Upper lobe of left lung (tissue), 6 donors: Measurements from ENCODE around the gene CAV1. TPM values are rescaled to one million over a fixed set of nuclear protein-coding genes. Genes with fewer than 3 reads are reported as not detected.

ENCODE experiments used
- ATAC-seq, 2 donors: fragments of 200-7000 bp; cut with Tn5 transposase; one replicate each; pipeline ENCODE4 v1.9.1; 2022; ENCODE audit warnings: mild to moderate bottlenecking in 2 of 2, moderate library complexity in 2 of 2; ENCODE audit not compliant: low FRiP score in 2 of 2
- DNase-seq, 2 donors: peaks; one replicate each; pipeline ENCODE4 v3.0.0-alpha.2; 2019 to 2020
- H3K27ac ChIP-seq, 4 donors: fragments of 200-600 bp; sonication (generic); one replicate each; pipeline ENCODE4 v1.5.1; 2016 to 2019
- H3K27me3 ChIP-seq, 4 donors: fragments of 200-600 bp; sonication (generic); one replicate each; pipeline ENCODE4 v1.5.1; 2017 to 2019
- H3K36me3 ChIP-seq, 4 donors: fragments of 200-600 bp; sonication (generic); one replicate each; pipeline ENCODE4 v1.5.1; 2016 to 2019
- H3K4me1 ChIP-seq, 4 donors: fragments of 200-600 bp; sonication (generic); one replicate each; pipeline ENCODE4 v1.5.1; 2018 to 2019
- H3K4me3 ChIP-seq, 4 donors: fragments of 200-600 bp; sonication (generic); one replicate each; pipeline ENCODE4 v1.5.1; 2017 to 2019; ENCODE audit warnings: mild to moderate bottlenecking in 2 of 4, moderate library complexity in 1 of 4
- H3K9me3 ChIP-seq, 4 donors: fragments of 200-600 bp; sonication (generic); one replicate each; pipeline ENCODE4 v1.5.1; 2018 to 2019
- CTCF ChIP-seq, 6 experiments: fragments of 450-650 bp in 4 of 6; fragments of 200-600 bp in 2 of 6; sonication (generic) in 2 of 6; IDR thresholded peaks; one replicate each; pipeline ENCODE4 v1.5.1; 2016 to 2019; ENCODE audit warnings: antibody characterized with exemption in 6 of 6
- EP300 ChIP-seq, 4 donors: sonication (generic); formaldehyde crosslinking; IDR thresholded peaks; one replicate each; pipeline ENCODE4 v1.5.1; 2017; ENCODE audit warnings: antibody characterized with exemption in 4 of 4, control low read depth in 2 of 4
- POLR2A ChIP-seq, 4 donors: fragments of 450-650 bp; IDR thresholded peaks; one replicate each; pipeline ENCODE4 v1.5.1; 2016 to 2017; ENCODE audit warnings: antibody characterized with exemption in 4 of 4, mild to moderate bottlenecking in 2 of 4
- POLR2AphosphoS5 ChIP-seq, 2 donors: sonication (generic); formaldehyde crosslinking; IDR thresholded peaks; one replicate each; pipeline ENCODE4 v1.5.1; 2017; ENCODE audit warnings: antibody characterized with exemption in 2 of 2
- WGBS, 2 donors: methylation state at CpG; one replicate each; pipeline ENCODE4 v1.1.5; 2017 to 2018; 5-methylcytosine and 5-hydroxymethylcytosine counted together
- total RNA-seq, 6 donors: library from RNA; depleted of rRNA in 4 of 6; stranded (reverse); fragments of >200 nt in 4 of 6; gene quantifications; one replicate each; pipeline versions ENCODE4 v1.1.0 to v1.2.1, GENCODE V29; 2016 to 2021
- donor health status: DM: no; HTN: no; CAD: no; lungs with moderate emphysema.
- donor health status: DM: no; HTN: yes; CAD: no; lungs with severe emphysema.

The CAV1 gene
- total RNA-seq, 6 donors from 2014 or later: 207 to 951 (median 552) TPM

- H3K4me3 ChIP-seq: no peak overlapping the region
- peak overlapping the region in 3 of 4 donors; percentile 26 to 69 (median 32) for H3K27ac ChIP-seq
- TF ChIP-seq POLR2A (IDR thresholded peaks at IDR 0.05) (no peak), CTCF (IDR thresholded peaks at IDR 0.05) (no peak)
- ATAC-seq: no peak
- H3K36me3 ChIP-seq: peaks cover 0 to 19% (median 0%) of the 10 kb centered on the region in 4 donors
- 52 to 71% methylated on average over 3 of the region's 3 CpGs for WGBS, 2 donors
- H3K4me1 ChIP-seq: peaks cover 16 to 50% (median 30%) of the 10 kb centered on the region in 4 donors
- no peaks in the 10 kb centered on the region for H3K27me3 ChIP-seq
- no peak for DNase-seq
- no peaks in the 10 kb centered on the region for H3K9me3 ChIP-seq
These were observed 17.1 kb downstream of the CAV1 start for GRCh38 chr7:116541951-116542350.

GRCh38 chr7:116542618-116543017 lies 17.8 kb downstream of the CAV1 start:
- H3K9me3 ChIP-seq: no peaks in the 10 kb centered on the region
- H3K27ac ChIP-seq: peak overlapping the region in 2 of 4 donors; percentile 3 to 69
- TF ChIP-seq POLR2A (IDR thresholded peaks at IDR 0.05): no peak
- TF ChIP-seq POLR2AphosphoS5 (IDR thresholded peaks at IDR 0.05): no peak
- no peak for TF ChIP-seq CTCF (IDR thresholded peaks at IDR 0.05)
- TF ChIP-seq EP300 (IDR thresholded peaks at IDR 0.05): no peak
- H3K4me1 ChIP-seq: peaks cover 16 to 47% (median 30%) of the 10 kb centered on the region in 4 donors
- H3K4me3 ChIP-seq: no peak overlapping the region
- WGBS, 2 donors: 54 to 59% methylated on average over 2 of the region's 2 CpGs
- ATAC-seq (no peak), DNase-seq (no peak)
- H3K36me3 ChIP-seq: peaks cover 0 to 18% (median 0%) of the 10 kb centered on the region in 4 donors
- no peaks in the 10 kb centered on the region for H3K27me3 ChIP-seq

- 57 to 61% methylated on average over 2 of the region's 2 CpGs for WGBS, 2 donors
- DNase-seq: no peak
- Histone ChIP-seq H3K36me3 (peaks cover 0 to 21% (median 0%) of the 10 kb centered on the region in 4 donors), H3K27ac (peak overlapping the region in 2 of 4 donors; percentile 3 to 69), H3K4me3 (no peak overlapping the region), H3K27me3 (no peaks in the 10 kb centered on the region), H3K9me3 (no peaks in the 10 kb centered on the region), H3K4me1 (peaks cover 16 to 47% (median 29%) of the 10 kb centered on the region in 4 donors)
- ATAC-seq: no peak
- TF ChIP-seq POLR2A (IDR thresholded peaks at IDR 0.05): no peak
- TF ChIP-seq CTCF (IDR thresholded peaks at IDR 0.05): no peak
- TF ChIP-seq POLR2AphosphoS5 (IDR thresholded peaks at IDR 0.05): no peak
- TF ChIP-seq EP300 (IDR thresholded peaks at IDR 0.05): no peak
These were observed 18.8 kb downstream of the CAV1 start for GRCh38 chr7:116543664-116544063.

- WGBS, 2 donors: 39 to 47% methylated on average over 1 of the region's 1 CpG
- DNase-seq: no peak
- H3K27ac ChIP-seq: peak overlapping the region in 3 of 4 donors; percentile 15 to 69 (median 47)
- TF ChIP-seq POLR2AphosphoS5 (IDR thresholded peaks at IDR 0.05) (no peak), EP300 (IDR thresholded peaks at IDR 0.05) (no peak), CTCF (IDR thresholded peaks at IDR 0.05) (no peak), POLR2A (IDR thresholded peaks at IDR 0.05) (no peak)
- ATAC-seq: no peak
- no peaks in the 10 kb centered on the region for H3K9me3 ChIP-seq
- no peak overlapping the region for H3K4me3 ChIP-seq
- peaks cover 10 to 47% (median 25%) of the 10 kb centered on the region in 4 donors for H3K4me1 ChIP-seq
- peaks cover 0 to 24% (median 0%) of the 10 kb centered on the region in 4 donors for H3K36me3 ChIP-seq
- H3K27me3 ChIP-seq: no peaks in the 10 kb centered on the region
These were observed 19.7 kb downstream of the CAV1 start for GRCh38 chr7:116544487-116544886.

- no peak for ATAC-seq
These were observed 20.7 kb downstream of the CAV1 start for GRCh38 chr7:116545411-116545993.

More at GRCh38 chr7:116545411-116545993, 20.7 kb downstream of the CAV1 start:
- peak overlapping the region in 3 of 4 donors; percentile 14 to 69 (median 59) for H3K27ac ChIP-seq
- TF ChIP-seq POLR2AphosphoS5 (IDR thresholded peaks at IDR 0.05) (no peak), POLR2A (IDR thresholded peaks at IDR 0.05) (no peak), CTCF (IDR thresholded peaks at IDR 0.05) (no peak), EP300 (IDR thresholded peaks at IDR 0.05) (no peak)
- DNase-seq: no peak
- peaks cover 0 to 26% (median 0%) of the 10 kb centered on the region in 4 donors for H3K36me3 ChIP-seq
- peaks cover 10 to 38% (median 25%) of the 10 kb centered on the region in 4 donors for H3K4me1 ChIP-seq
- no peaks in the 10 kb centered on the region for H3K9me3 ChIP-seq
- WGBS, 2 donors: 49 to 57% methylated on average over 6 of the region's 6 CpGs
- no peak overlapping the region for H3K4me3 ChIP-seq
- H3K27me3 ChIP-seq: no peaks in the 10 kb centered on the region
